ENCODE measurements around the gene NRP2.

- TF ChIP-seq CTCF (conservative IDR thresholded peaks at IDR 0.05; ENCODE audit: low read depth, low read length) (no peak), EZH2 (IDR thresholded peaks at IDR 0.05; ENCODE audit: low read length, unreplicated experiment) (no peak)
These were observed 63.5 kb downstream of the NRP2 start for GRCh38 chr2:205745661-205746419.
